H9 (cell line): ENCODE results near the gene SH2D6. TPM values are rescaled to one million over a fixed set of nuclear protein-coding genes. Genes with fewer than 3 reads are reported as not detected.

Experiments used
- DNase-seq: peaks from one replicate; pipeline ENCODE4 v3.0.0-alpha.2; 2017
- H2AFZ ChIP-seq: one replicate; pipeline ENCODE4 v1.6.1; 2013; ENCODE audit warnings: mild to moderate bottlenecking, low read length, control low read depth, moderate library complexity
- H2AK5ac ChIP-seq: 2 replicates; pipeline ENCODE4 v1.6.1; 2013; ENCODE audit warnings: low read length, control low read depth, mixed read lengths; ENCODE audit not compliant: insufficient read length
- H2BK120ac ChIP-seq: one replicate; pipeline ENCODE4 v1.6.1; 2013; ENCODE audit warnings: low read depth, mild to moderate bottlenecking, low read length, control low read depth, inconsistent platforms; ENCODE audit not compliant: poor library complexity, severe bottlenecking
- H2BK12ac ChIP-seq: 2 replicates; pipeline ENCODE4 v1.6.1; 2013; ENCODE audit warnings: low read length, control low read depth, mixed read lengths, low read depth; ENCODE audit not compliant: insufficient read length
- H2BK15ac ChIP-seq: 2 replicates; pipeline ENCODE4 v1.6.1; 2013; ENCODE audit warnings: low read depth, low read length, control low read depth
- H2BK20ac ChIP-seq: one replicate; pipeline ENCODE4 v1.6.1; 2013; ENCODE audit warnings: low read depth, mild to moderate bottlenecking, low read length, control low read depth, inconsistent platforms; ENCODE audit not compliant: poor library complexity, severe bottlenecking
- H2BK5ac ChIP-seq: 2 replicates; pipeline ENCODE4 v1.6.1; 2013; ENCODE audit warnings: low read length, control low read depth, mixed read lengths; ENCODE audit not compliant: insufficient read length
- H3K14ac ChIP-seq: 2 replicates; pipeline ENCODE4 v1.6.1; 2013; ENCODE audit warnings: low read length, control low read depth; ENCODE audit not compliant: insufficient read depth
- H3K18ac ChIP-seq: 2 replicates; pipeline ENCODE4 v1.6.1; 2013; ENCODE audit warnings: low read depth, mild to moderate bottlenecking, mixed read lengths, low read length, control low read depth; ENCODE audit not compliant: insufficient read length
- H3K23ac ChIP-seq: 2 replicates; pipeline ENCODE4 v1.6.1; 2013; ENCODE audit warnings: low read length, control low read depth, mixed read lengths, low read depth; ENCODE audit not compliant: insufficient read length
- H3K23me2 ChIP-seq: 2 replicates; pipeline ENCODE4 v1.6.1; 2013; ENCODE audit warnings: low read depth, mild to moderate bottlenecking, mixed read lengths, low read length, control low read depth; ENCODE audit not compliant: insufficient read length, poor library complexity, severe bottlenecking
- H3K27ac ChIP-seq: 2 replicates; pipeline ENCODE4 v1.5.1; 2013; ENCODE audit warnings: low read length, control low read depth, mixed read lengths, low read depth; ENCODE audit not compliant: insufficient read length
- H3K27me3 ChIP-seq: 2 replicates; pipeline ENCODE4 v1.6.1; 2013; ENCODE audit warnings: low read length, control low read depth, inconsistent platforms; ENCODE audit not compliant: insufficient read depth
- H3K4ac ChIP-seq: 2 replicates; pipeline ENCODE4 v1.6.1; 2013; ENCODE audit warnings: low read depth, mild to moderate bottlenecking, control low read depth, inconsistent platforms, low read length, moderate library complexity
- H3K4me1 ChIP-seq: 2 replicates; pipeline ENCODE4 v1.6.1; 2013; ENCODE audit warnings: low read length, control low read depth, inconsistent platforms; ENCODE audit not compliant: insufficient read depth
- H3K4me2 ChIP-seq: 2 replicates; pipeline ENCODE4 v1.6.1; 2013; ENCODE audit warnings: low read length, control low read depth, mixed read lengths; ENCODE audit not compliant: insufficient read length, insufficient read depth
- H3K56ac ChIP-seq: 2 replicates; pipeline ENCODE4 v1.6.1; 2013; ENCODE audit warnings: low read depth, mild to moderate bottlenecking, mixed read lengths, low read length, control low read depth; ENCODE audit not compliant: insufficient read length
- H3K79me1 ChIP-seq: 2 replicates; pipeline ENCODE4 v1.6.1; 2013; ENCODE audit warnings: low read depth, mild to moderate bottlenecking, moderate library complexity, low read length, control low read depth, inconsistent platforms; ENCODE audit not compliant: insufficient read depth, poor library complexity, severe bottlenecking
- H3K79me2 ChIP-seq: 2 replicates; pipeline ENCODE4 v1.6.1; 2013; ENCODE audit warnings: low read length, control low read depth, inconsistent platforms; ENCODE audit not compliant: insufficient read depth
- H3K9ac ChIP-seq: 2 replicates; pipeline ENCODE4 v1.6.1; 2013; ENCODE audit warnings: low read length, control low read depth, mixed read lengths; ENCODE audit not compliant: insufficient read length; ENCODE audit errors: extremely low read depth
- H3K9me3 ChIP-seq: one replicate; pipeline ENCODE4 v1.6.1; 2013; ENCODE audit warnings: low read depth, low read length, inconsistent platforms; ENCODE audit not compliant: control insufficient read depth
- H3T11ph ChIP-seq: one replicate; pipeline ENCODE4 v1.6.1; 2013; ENCODE audit warnings: mild to moderate bottlenecking, low read length, control low read depth, inconsistent platforms
- H4K20me1 ChIP-seq: one replicate; pipeline ENCODE4 v1.6.1; 2013; ENCODE audit not compliant: control insufficient read depth, insufficient read length, insufficient read depth
- H4K5ac ChIP-seq: 2 replicates; pipeline ENCODE4 v1.6.1; 2013; ENCODE audit warnings: low read depth, mild to moderate bottlenecking, mixed read lengths, low read length, control low read depth; ENCODE audit not compliant: insufficient read length
- H4K8ac ChIP-seq: replicated peaks from 2 replicates; pipeline ENCODE4 v1.6.1; 2013; ENCODE audit warnings: low read length, control low read depth, mixed read lengths, low read depth; ENCODE audit not compliant: insufficient read length
- H4K91ac ChIP-seq: 2 replicates; pipeline ENCODE4 v1.6.1; 2013; ENCODE audit warnings: low read depth, mild to moderate bottlenecking, moderate library complexity, mixed read lengths, low read length, control low read depth; ENCODE audit not compliant: insufficient read length
- H3K27ac Mint-ChIP-seq, 3 experiments: 2 replicates in 2 of 3; 3 replicates in 1 of 3; pipeline ENCODE4 v1.8.0; 2020 to 2021; ENCODE audit warnings: mixed read lengths in 3 of 3, mild to moderate bottlenecking in 1 of 3, moderate library complexity in 1 of 3
- H3K27me3 Mint-ChIP-seq: 2 replicates; pipeline ENCODE4 v1.8.0; 2021; ENCODE audit warnings: low read depth, mild to moderate bottlenecking, moderate library complexity, mixed read lengths
- H3K36me3 Mint-ChIP-seq, 3 experiments: 2 replicates in 2 of 3; 3 replicates in 1 of 3; pipeline ENCODE4 v1.8.0; 2020 to 2021; ENCODE audit warnings: low read depth in 3 of 3, mixed read lengths in 3 of 3; ENCODE audit not compliant: insufficient read depth in 1 of 3
- H3K4me1 Mint-ChIP-seq, 2 experiments: 2 replicates each; pipeline ENCODE4 v1.8.0; 2020; ENCODE audit warnings: mixed read lengths in 2 of 2
- H3K4me3 Mint-ChIP-seq, 2 experiments: 2 replicates in 1 of 2; 3 replicates in 1 of 2; pipeline ENCODE4 v1.8.0; 2020 to 2021; ENCODE audit warnings: mild to moderate bottlenecking in 2 of 2, mixed read lengths in 2 of 2, moderate library complexity in 1 of 2
- H3K9me3 Mint-ChIP-seq, 2 experiments: 2 replicates in 1 of 2; 3 replicates in 1 of 2; pipeline ENCODE4 v1.8.0; 2020; ENCODE audit warnings: mild to moderate bottlenecking in 2 of 2, mixed read lengths in 2 of 2, moderate library complexity in 1 of 2
- WGBS: extraction: QIAGEN DNeasy Blood & Tissue Kit; methylation state at CpG from one replicate; pipeline ENCODE4 v1.1.7; 2013; ENCODE audit warnings: missing lambda C conversion rate, low lambda C conversion rate, mixed read lengths; ENCODE audit not compliant: insufficient read length; ENCODE audit errors: extremely low coverage; 5-methylcytosine and 5-hydroxymethylcytosine counted together
- total RNA-seq: library from RNA; stranded (reverse); gene quantifications from 2 replicates; pipeline ENCODE4 v1.2.1, GENCODE V29; 2021
- TF ChIP-seq, protein P1 (sequence below): fragments of 200-600 bp; sonication (generic); conservative IDR thresholded peaks from 3 replicates; pipeline ENCODE4 v1.8.0; 2021; ENCODE audit warnings: antibody characterized with exemption, mild to moderate bottlenecking

Gene SH2D6
- total RNA-seq, 1 experiment from 2014 or later: 0.61 TPM

DNA sequence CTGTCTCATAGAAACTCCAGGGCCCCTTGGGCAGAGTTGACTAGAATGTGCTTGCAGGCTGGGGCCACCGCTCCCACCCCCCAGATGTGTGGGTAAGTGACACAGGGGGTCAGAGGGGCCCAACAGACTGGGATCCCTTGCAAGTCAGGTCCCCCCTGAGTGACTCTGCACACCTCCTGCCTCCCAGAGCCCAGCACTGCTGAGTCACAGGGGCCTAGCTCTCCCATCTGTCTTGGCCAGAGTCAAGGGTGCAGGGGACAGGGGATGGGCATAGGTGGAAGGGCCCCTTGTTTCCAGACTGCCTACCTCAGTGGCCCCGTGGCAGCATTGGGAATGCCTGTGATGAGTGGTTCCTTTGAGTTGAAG, 11.4 kb downstream of the SH2D6 start:
- Mint-ChIP-seq H3K27me3 (peaks cover 28% of the 10 kb centered on the region), H3K4me1 (peaks cover 45 to 56% of the 10 kb centered on the region in 2 experiments), H3K9me3 (no peaks in the 10 kb centered on the region), H3K27ac (peak overlapping the region in 1 of 3 experiments; percentile 89; a peak in 1 of 7 replicates), H3K36me3 (no peaks in the 10 kb centered on the region; a peak in 1 of 7 replicates), H3K4me3 (no peak overlapping the region)
- Histone ChIP-seq H3K4me2 (no peak overlapping the region), H2BK12ac (no peak overlapping the region), H2BK20ac (no peak overlapping the region), H3K4me1 (peaks cover 19% of the 10 kb centered on the region; the same call in 1 of the 2 replicates), H3K23ac (no peak overlapping the region), H4K91ac (peak overlapping the region; percentile 2), H3K27me3 (no peaks in the 10 kb centered on the region; the same call in 1 of the 2 replicates), H2BK120ac (no peak overlapping the region), H3K79me1 (no peaks in the 10 kb centered on the region), H3K9me3 (no peaks in the 10 kb centered on the region), H3K79me2 (no peaks in the 10 kb centered on the region), H3K27ac (no peak overlapping the region), H4K5ac (no peak overlapping the region), H3T11ph (no peak overlapping the region), H3K4ac (no peak overlapping the region), H4K8ac (no peak overlapping the region), H3K56ac (no peak overlapping the region), H3K9ac (no peak overlapping the region), H2AK5ac (no peak overlapping the region), H2BK15ac (no peak overlapping the region), H3K23me2 (peaks cover 5% of the 10 kb centered on the region), H2AFZ (no peak overlapping the region), H4K20me1 (no peaks in the 10 kb centered on the region), H3K18ac (no peak overlapping the region), H2BK5ac (no peak overlapping the region), H3K14ac (0 out of 2 replicates have a peak overlapping the region, but pooled peaks have one; percentile 44)
- DNase-seq: no peak
- TF ChIP-seq, protein P1, sequence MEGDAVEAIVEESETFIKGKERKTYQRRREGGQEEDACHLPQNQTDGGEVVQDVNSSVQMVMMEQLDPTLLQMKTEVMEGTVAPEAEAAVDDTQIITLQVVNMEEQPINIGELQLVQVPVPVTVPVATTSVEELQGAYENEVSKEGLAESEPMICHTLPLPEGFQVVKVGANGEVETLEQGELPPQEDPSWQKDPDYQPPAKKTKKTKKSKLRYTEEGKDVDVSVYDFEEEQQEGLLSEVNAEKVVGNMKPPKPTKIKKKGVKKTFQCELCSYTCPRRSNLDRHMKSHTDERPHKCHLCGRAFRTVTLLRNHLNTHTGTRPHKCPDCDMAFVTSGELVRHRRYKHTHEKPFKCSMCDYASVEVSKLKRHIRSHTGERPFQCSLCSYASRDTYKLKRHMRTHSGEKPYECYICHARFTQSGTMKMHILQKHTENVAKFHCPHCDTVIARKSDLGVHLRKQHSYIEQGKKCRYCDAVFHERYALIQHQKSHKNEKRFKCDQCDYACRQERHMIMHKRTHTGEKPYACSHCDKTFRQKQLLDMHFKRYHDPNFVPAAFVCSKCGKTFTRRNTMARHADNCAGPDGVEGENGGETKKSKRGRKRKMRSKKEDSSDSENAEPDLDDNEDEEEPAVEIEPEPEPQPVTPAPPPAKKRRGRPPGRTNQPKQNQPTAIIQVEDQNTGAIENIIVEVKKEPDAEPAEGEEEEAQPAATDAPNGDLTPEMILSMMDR: no peak
- no CpG with 5 or more reads among the region's 2 CpGs for WGBS
